Skin of body (tissue), 2 donors: ENCODE measurements around the gene NME3. TPM values are rescaled to one million over a fixed set of nuclear protein-coding genes. Genes with fewer than 3 reads are reported as not detected.

Source experiments
- DNase-seq: peaks from one replicate; lab custom pipeline; 2025; lab: John Stamatoyannopoulos, UW
- total RNA-seq: library from RNA; depleted of rRNA; stranded (reverse); fragments of >200 nt; gene quantifications from one replicate; pipeline ENCODE4 v1.2.3, GENCODE V29; 2014

The NME3 gene
- total RNA-seq, 1 donor from 2014 or later: 18.1 TPM

DNA sequence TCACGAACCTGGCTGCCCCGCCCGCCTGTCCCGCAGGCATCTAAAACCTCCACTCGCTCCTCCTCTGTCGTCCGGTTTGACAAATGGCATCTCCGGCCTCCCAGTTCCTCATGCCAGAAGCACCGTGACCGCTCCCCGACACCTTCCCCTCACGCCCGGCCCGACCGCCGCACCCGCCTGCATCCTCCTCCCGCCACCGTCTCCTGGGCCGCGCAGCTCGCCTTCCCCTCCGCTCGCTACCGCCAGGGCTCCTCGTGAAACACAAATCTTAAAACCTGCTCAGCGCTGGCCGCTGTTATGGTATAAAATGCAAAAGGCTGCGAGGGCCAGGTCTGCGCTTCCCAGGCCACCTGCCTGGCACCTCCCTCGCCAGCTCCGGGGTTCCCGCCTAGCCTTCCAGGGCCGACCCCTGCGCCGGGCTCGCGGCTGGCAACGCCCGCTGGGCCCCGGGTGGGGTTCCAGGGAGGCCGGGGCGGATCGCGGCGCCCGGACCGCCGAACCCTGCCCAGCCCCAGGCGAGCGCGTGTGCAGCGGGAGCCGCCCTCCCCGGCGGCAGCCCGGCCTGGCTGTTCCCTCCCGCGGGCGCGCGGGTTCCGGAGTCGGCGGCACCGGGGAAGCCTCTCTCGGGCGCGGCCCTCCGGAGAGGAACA, 10.5 kb upstream of the NME3 start:
- DNase-seq: no peak

DNA sequence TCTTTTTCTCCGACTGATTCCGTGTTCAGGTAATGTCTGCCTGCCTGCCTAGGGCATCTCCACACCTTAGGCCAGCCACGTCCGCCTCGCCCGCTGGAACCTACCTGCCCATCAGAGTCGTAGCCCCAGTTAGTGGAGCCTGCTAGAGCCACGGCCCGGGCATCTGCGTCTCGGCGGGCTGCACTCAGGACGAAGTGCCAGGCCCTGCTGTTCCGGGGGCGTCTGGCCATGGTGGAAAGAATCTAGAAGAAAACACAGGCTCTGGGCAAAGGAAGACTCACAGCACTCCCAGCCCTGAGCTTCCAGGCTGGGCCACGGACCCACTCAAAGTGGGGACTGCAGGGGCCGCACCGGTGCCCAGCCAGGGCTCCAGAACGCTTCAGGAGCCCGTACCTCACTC, 9.9 kb upstream of the NME3 start:
- no peak for DNase-seq

DNA sequence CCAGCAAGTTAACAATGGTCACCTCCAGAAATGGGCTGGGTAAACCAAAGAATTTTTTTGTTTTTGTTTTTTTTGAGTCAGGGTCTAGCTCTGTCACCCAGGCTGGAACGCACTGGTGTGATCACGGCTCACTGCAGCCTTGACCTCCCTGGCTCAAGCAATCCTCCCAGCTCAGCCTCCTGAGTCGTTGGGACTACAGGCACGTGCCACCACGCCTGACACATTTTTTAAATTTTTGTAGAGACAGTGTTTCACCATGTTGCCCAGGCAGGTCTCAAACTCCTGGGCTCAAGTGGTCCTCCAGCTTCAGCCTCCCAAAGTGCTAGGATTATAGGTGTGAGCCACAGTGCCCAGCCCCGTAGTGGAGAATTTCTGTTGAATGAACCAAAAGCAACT, 9.3 kb upstream of the NME3 start:
- no peak for DNase-seq

DNA sequence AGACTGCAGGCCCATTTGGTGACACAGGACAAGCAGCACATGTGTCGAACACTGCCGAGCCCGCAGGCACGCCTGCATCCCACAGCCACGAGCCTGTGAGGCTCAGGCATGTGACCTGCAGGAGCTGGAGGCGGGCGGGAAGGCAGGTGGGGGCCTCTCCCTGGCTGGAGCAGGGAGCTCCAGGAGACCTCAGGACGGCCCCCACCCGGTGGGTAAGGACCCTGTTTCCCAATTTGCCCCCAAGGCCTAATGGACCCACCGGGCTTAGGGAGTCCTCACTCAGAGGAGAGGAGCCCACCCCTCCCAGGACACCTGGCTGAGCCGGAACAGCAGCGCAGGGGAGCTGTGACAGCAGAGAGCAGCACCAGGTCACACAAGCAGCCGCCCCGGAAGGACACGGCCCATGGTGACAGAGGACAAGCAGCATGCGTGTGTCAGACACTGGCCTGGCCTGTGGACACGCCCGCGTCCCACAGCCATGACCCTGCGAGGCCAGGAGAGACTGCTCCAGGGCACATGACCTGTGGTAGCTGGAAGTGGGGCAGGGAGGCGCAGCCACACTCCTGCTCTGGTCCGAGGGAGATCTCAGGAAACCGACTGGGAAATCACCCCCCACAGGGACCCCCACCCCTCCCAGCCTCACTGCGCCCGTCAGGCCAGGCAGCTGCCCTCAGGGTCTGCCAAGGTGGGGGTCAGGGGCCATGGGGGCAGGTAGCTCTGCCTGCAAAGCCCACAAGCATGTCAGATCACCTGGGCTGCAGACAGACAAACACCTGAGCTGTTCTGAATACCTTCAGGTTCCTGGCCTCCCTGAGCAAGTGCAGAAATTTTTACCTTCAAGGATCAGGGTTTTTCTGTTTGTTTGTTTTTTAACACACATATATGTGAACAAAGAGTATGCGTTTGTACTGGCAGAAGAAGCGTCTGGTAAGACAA, 8.7 kb upstream of the NME3 start:
- no peak for DNase-seq

DNA sequence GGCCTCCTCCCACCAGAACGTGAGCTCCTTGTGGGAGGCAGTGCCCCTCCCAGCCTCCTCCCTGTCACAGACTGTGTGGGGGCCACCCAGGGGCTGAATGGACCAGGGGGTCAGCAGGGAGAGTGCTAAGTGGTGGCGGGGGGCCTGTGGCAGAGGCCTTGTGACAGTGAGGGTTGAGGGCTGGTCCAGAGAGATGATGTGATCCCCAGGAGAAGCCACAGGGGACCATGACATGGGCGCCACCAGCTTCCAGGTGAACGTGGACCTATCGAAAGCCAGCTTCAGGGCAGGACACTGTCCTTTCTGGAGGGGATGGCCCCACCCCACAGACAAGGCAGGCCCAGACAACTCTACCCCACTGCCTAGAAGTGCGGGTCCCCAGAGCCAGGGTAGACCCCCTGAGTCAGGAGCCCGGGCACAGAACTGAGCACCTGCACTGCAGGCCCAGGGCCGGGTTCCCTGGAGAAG, 7.9 kb upstream of the NME3 start:
- no peak for DNase-seq

DNA sequence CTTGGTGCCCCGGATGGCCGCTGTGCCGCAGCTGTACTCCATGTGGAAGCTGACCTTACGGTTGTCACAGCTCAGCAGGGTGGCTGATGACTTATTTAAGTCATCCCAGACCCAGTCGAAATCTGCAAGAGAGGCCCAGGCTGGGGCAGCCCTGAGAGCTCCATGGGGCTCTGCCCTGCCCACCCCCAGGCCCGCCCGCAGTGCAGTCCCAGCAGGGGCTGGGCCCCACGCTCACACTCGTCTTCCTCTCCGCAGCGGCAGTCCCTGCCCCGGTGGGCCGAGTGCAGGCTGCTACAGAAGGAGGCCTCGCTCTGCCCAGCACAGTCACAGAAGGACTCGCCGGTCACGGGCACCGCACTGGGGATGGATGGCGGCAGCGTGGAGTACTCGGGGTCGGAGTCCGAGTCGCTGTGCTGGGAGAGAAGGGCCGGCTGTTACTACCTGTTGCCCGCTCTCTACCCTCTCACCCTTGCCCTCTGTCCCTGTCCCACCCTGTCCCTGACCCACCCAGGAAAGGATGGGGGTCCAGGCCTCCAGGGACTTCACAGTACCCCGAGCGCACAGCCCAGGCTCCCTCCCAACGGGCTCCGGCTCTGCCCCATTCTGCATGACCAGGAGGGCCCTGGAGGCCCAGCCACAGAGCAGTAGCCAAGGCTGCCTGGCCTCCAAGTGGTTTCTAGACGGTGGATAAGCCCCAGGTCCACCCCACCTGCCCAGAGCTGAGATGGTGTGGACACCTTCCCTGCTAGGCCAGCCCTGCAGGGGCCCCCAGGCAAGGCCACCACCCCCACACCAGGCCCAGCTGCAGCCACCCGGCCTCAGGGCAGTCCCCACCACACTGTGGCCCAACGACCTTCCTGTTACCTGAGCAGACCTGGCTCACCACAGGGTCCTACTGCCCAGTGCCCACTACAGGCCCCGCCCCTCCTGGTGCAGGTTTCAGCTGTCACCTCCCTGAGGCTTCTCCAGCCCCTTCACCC, 7.1 kb upstream of the NME3 start:
- DNase-seq: no peak

DNA sequence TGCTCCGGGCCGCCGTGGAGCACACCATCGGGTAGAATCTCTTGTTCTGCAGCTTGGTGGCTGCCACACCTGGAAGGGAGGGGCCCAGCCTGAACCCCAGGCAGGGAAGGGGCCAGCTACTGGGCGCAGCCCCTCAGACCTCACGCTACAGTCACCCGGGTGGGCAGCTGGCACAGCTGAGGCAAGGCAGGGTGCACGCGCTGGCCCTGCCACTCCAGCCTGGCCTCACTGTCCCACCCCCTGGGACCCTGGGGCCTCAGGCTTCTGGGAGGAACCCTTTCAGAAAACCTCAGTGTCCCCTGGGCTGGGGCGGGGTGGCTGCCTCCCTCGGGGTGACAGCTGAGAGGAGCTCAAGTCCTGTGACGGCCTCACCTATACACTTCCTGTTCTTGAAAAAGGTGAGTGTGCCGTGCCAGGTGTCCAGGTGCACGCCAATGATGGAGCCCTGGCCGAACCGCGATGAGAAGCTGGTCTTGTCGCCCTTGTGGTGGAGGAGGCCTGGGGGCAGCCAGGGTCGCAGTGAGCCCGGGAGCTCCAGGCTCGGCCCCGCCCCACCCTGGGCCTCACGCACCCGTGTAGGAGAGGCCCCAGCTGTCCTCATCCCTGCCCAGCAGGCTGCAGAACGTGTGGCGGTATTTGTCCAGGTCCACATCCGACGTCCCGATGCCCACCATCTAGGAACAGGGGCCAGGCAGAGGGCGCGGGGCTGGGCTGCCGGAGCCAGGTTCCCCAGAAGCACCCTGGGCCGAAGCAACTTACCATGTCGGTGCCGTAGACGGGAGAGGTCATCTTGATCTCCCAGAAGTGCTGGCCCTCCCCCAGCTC, 6.2 kb upstream of the NME3 start:
- DNase-seq: no peak

DNA sequence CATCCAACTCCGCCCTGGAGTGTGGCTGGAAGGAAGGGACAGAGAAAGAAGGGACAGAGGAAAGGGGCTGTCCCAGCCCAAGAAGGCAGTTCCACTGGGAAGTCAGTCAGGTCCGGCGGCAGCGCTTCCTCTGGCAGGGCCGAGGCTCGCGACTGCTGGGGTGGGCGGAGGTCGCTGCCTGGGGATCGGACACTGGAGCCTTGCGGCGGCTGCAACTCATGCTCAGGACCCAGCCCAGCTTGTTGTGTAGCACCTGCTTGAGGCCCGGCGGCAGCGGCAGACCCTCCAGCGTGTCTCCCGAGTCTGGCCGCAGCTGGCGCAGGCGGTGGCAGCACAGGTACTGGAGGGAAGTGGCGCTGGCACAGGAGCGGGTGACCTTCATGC, 5.6 kb upstream of the NME3 start:
- no peak for DNase-seq

DNA sequence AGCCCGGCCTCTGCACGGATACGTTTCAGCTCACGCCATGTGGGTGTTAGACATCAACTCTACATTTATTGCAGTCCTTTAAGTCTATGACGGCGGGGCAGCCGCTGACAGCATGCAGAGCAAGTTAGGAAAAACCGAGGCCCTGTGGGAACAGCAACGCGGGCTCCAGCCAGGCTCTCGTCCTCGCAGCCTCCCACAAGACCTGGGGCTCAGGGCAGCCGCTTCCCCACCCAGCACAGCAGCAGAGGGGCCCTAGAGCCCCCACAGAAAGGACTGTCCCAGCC, 5.3 kb upstream of the NME3 start:
- no peak for DNase-seq

DNA sequence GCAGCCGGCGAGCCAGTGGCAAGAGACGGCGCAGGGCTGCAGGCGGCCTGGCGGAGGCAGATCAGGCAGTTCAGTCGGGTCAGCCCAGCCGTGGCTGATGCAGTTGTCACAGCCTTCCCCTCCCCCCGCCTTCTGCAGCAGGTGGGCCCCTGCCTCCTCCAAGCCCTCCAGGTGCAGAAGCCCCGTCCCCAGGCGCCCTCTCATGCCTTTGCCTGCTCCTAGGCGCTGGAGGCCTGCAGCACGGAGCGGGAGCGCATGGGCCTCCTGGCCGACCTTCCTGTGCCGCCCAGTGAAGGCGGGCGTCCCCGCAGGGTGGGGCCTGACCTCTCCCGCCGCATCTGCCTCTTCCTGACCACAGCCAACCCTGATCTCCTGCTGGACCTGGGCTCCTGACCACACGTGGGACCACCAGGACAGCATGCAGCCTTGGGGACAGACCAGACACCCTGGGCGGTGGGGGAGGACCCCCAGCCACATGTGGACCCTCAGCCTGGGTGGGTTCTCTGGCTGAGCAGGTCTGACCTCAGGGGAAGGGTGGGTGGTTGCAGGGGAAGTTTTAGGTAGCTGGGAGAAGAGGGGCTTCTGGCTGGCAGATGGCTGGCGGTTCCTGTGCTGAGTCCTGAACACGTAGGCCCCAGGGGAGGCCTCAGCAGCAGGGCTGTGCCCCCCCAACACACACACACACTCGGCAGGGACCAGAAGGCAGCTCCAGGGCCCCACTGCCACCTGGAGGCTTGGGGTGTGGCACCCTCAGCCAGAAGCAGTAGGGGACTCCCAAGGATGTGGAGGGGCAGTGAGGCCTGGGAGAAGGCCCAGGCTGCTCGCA, 4.7 kb upstream of the NME3 start:
- DNase-seq: no peak

DNA sequence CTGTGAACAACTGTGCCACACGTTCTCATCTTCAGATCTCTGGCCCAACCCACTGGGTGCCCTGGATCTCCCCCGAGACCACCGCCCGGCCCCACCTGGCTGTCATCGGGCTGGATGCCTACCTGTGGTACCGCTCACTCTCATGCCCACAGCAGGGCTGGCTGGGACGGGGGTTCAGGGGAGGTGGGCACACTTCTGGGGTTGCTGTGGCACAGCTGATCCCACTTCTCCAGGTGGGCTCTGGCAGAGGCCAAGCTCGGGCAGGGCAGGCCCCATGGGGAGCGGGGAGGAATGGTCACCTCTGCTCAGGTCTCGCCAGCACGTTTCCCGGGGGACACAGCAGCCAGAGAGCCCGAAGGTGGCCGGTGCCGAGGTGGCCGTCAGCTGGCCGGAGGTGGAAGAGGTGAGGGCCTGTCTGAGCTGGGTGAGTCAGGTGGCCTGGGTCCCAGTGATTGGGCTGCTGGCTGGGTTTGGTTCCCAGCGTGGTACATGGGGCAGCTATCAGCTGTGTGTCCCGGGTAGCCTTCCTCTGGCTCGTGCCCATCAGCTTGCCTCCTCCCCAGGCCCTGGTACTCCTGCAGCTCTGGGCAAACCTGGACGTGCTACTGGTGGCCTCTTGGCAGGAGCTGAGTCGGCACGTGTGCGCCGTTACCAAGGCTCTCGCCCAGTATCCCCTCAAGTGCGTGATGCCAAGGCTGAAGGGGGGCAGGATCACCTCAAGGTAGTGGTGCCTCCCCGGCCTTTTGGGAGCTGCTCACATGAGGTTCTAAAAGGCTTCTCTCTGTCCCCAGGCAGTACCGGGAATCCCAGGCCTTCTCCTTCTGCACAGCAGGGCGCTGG, 3.9 kb upstream of the NME3 start:
- no peak for DNase-seq

DNA sequence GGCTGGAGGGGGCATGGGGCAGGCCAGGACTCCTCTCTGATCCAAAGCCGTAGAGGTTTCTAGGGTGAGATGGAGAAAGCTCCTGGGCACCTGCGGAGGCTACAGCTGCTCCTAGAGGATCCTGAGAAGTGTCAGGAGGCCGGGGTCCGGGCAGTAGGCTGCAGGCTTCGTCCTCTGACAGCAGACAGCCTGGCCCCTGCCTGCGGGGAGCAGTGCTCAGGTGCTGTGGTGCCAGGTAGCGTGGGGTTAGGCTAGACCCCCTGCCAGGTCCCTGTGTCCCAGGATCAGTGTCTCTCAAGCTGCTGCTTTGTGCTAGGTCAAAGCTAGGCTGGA, 3.1 kb upstream of the NME3 start:
- no peak for DNase-seq

DNA sequence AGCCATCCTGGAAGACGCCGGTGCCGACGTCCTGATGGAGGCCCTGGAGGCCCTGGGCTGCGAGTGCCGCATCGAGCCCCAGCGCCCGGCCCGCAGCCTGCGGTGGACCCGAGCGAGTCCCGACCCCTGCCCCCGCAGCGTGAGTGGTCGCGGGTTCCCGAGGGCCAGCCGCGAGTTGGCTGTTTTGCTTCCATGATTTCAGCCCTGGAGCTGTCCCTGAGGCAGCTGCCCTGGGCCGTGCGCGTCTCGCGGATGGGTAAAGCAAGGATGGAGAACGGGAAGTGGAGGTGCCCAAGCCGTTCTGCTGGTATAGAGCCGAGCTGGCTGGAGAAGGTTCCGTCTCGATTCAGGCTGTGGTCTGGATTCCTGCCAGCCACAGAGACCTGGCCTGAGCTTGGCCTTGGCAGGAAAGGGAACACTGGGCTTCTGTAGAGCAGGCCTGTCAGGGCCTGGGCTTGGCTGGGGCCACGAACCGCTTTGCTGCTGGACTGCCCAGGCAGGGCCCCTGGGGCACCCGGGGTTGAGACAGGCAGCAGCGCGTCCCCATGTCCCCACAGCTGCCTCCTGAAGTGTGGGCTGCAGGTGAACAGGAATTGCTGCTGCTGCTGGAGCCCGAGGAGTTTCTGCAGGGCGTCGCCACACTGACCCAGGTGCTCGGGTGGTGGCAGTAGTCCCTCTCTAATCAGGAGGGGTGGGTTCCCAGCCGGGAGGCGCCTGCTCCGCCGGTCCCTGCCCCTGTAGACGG, 2.5 kb upstream of the NME3 start:
- DNase-seq: no peak

DNA sequence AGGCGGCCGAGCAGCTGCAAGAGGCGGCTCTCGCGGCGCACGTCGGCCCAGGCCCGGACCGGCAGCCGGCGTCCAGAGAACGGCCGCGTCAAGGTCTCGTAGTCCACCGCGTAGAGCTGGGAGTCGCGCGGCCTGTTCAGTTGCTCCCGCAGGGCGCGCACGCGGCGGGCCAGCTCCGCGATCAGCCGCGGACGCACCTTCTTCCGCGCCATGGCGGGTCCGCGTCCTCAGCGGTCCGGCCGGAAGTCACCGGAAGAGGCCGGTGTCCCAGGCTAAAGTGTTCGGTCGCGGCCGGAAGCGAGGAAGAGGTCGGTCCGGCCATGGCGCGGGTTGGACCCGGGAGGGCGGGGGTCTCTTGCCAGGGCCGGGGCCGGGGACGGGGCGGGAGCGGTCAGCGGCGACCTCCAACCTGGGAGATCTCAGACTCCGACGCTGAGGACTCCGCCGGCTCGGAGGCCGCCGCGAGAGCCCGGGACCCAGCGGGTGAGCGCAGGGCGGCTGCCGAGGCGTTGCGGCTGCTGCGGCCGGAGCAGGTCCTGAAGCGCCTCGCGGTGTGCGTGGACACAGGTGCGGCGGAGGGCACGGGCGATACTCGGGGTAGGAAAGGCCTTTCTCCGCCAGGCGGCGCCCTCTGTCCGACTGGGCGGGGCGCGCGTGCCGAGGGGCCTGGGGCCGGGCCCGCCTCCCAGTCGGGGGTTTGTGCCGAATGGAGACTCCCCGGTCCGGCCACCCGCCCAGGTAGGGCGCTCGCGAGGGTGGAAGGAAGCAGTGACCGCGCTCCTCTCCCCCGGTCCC, 1.8 kb upstream of the NME3 start, which contains the start of gene MRPS34:
MRPS34 (minus strand) TSS at position 227 of the 795 bp plus-strand sequence; CDS start at position 212, 15 bp downstream.
- peak; percentile 57 for DNase-seq

DNA sequence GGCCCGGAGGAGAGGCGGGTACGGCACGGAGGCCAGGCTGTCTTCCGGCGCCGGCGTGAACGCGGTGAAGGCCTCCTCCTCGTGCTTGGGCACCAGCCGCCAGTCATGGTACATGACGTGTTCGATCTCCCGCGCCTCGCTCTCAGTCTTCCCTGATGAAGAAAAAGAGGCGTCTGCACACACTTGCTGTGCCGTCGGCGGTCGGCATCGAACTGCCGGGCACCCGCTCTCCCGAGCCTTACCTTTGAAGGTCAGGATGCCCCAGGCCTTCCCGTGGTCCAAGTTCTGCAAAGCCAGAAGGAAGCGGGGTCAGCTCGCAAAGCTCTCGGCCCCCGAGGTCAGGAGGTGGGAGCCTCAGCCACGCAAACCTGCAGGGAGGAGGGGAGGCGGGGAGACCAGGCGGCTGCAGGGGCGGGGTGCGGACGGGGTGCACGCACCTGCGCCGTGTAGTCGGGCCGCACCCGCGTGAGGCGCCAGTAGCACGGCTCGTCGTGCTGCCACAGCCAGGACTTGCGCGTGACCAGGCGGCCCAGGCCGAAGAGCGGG, 1.1 kb upstream of the NME3 start, which contains the start of gene EME2:
EME2 (plus strand) TSS at position 449 of the 546 bp plus-strand sequence. CDS start 418 bp downstream, outside the sequence.
- no peak for DNase-seq

DNA sequence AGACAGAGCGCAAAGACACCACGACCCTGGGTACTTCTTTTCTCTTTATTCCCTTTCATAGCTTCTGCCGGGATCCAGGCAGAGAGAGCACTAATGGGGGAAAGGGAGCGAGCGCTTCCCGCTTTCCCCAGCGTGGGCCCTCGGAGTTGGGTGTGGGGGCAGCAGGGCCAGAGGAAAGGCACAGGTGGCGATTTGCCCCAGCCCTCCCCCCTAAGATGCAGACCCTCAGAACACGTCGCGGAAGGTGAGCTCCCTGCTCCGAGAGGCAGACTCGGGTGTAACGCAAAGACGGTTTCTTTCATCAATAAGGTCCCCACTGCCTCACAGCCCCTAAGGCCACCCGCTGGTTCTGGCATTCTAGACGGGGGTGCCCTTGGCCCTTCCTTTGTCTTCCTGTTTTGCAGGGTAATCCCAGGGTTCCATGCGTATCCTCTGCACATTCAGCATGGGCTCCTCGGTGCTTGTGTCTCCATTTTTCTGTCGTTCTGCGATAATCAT, 570 bp upstream of the NME3 start:
- peak; percentile 23 for DNase-seq
